ENCODE data around the gene RBP4. TPM values are rescaled to one million over a fixed set of nuclear protein-coding genes. Genes with fewer than 3 reads are reported as not detected.

RBP4 gene
- 0.73 and 2.2 TPM in 2 replicates for total RNA-seq

GRCh38 chr10:93601146-93601773, at the start of gene RBP4:
TSS of gene RBP4 (minus strand) at chr10:93601235. CDS start at chr10:93601028, 207 bp downstream.

GRCh38 chr10:93612311-93612710, 11.3 kb upstream of the RBP4 start, which contains the start of gene PDE6C:
TSS of gene PDE6C (plus strand) at chr10:93612537. CDS start at chr10:93612726, 189 bp downstream.

GRCh38 chr10:93566435-93567276, 34.4 kb downstream of the RBP4 start, which contains the start of gene FFAR4:
TSS of gene FFAR4 (plus strand) at chr10:93566665. CDS start at chr10:93566721, 56 bp downstream.

Other genes with a start within 250 kb of the RBP4 start
- 180 and 193 TPM in 2 replicates for gene MYOF, start 118.9 kb downstream of the RBP4 start, total RNA-seq
- gene CEP55, start 104.6 kb downstream of the RBP4 start, total RNA-seq = 30.5 and 43.0 TPM in 2 replicates
- not detected in 2 replicates for gene FFAR4, start 34.6 kb downstream of the RBP4 start, total RNA-seq
- gene PDE6C, start 11.3 kb upstream of the RBP4 start, total RNA-seq = not detected in 2 replicates
- gene FRA10AC1, start 101.4 kb upstream of the RBP4 start, total RNA-seq = 6.2 and 10.0 TPM in 2 replicates
- not detected in 2 replicates for gene LGI1, start 156.7 kb upstream of the RBP4 start, total RNA-seq

Measured in subcutaneous preadipocyte (primary cell).